ENCODE results near the gene LIG1.

The LIG1 gene

DNA sequence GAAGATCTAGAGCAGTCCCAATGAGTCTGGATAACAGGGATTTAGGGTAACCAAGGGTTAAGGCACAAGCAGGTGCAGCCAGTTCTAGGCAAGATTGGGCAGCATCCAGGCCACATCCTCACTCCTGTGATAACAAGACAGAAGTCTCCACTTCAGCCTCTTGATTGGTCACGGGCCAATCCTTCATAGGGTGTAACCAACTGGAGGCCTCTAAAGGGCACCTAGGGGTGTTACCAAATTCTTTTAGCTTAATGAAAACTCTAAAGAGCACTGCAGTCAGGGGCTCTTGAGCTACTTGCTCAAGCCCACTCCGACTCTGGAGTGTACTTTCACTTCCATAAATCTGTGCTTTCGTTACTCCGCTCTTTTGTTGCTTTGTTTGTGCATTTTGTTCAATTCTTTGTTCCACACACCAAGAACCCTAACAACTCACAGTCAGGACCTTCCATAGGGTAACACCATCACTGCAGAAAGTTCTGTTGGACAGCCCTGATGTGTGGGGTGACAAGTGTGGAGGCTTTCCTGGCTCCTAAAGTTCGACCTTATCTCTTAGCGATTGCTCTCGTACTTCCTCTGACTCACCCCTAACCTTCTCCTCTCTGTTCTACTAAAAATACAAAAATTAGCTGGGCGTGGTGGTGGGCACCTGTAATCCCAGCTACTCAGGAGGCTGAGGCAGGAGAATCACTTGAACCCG is 36.4 kb upstream of the LIG1 start:
- TF ChIP-seq, protein P1, sequence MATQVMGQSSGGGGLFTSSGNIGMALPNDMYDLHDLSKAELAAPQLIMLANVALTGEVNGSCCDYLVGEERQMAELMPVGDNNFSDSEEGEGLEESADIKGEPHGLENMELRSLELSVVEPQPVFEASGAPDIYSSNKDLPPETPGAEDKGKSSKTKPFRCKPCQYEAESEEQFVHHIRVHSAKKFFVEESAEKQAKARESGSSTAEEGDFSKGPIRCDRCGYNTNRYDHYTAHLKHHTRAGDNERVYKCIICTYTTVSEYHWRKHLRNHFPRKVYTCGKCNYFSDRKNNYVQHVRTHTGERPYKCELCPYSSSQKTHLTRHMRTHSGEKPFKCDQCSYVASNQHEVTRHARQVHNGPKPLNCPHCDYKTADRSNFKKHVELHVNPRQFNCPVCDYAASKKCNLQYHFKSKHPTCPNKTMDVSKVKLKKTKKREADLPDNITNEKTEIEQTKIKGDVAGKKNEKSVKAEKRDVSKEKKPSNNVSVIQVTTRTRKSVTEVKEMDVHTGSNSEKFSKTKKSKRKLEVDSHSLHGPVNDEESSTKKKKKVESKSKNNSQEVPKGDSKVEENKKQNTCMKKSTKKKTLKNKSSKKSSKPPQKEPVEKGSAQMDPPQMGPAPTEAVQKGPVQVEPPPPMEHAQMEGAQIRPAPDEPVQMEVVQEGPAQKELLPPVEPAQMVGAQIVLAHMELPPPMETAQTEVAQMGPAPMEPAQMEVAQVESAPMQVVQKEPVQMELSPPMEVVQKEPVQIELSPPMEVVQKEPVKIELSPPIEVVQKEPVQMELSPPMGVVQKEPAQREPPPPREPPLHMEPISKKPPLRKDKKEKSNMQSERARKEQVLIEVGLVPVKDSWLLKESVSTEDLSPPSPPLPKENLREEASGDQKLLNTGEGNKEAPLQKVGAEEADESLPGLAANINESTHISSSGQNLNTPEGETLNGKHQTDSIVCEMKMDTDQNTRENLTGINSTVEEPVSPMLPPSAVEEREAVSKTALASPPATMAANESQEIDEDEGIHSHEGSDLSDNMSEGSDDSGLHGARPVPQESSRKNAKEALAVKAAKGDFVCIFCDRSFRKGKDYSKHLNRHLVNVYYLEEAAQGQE (IDR thresholded peaks at IDR 0.05; ENCODE audit: insufficient read depth in 1 of 2, low read depth in 2 of 2, low read length in 2 of 2), result no peak
- no peak for TF ChIP-seq POLR2AphosphoS5 (IDR thresholded peaks at IDR 0.05; ENCODE audit: low read depth, low read length)
- no peak for TF ChIP-seq TAF1 (IDR thresholded peaks at IDR 0.05; ENCODE audit: borderline replicate concordance, insufficient read depth, low read length)

DNA sequence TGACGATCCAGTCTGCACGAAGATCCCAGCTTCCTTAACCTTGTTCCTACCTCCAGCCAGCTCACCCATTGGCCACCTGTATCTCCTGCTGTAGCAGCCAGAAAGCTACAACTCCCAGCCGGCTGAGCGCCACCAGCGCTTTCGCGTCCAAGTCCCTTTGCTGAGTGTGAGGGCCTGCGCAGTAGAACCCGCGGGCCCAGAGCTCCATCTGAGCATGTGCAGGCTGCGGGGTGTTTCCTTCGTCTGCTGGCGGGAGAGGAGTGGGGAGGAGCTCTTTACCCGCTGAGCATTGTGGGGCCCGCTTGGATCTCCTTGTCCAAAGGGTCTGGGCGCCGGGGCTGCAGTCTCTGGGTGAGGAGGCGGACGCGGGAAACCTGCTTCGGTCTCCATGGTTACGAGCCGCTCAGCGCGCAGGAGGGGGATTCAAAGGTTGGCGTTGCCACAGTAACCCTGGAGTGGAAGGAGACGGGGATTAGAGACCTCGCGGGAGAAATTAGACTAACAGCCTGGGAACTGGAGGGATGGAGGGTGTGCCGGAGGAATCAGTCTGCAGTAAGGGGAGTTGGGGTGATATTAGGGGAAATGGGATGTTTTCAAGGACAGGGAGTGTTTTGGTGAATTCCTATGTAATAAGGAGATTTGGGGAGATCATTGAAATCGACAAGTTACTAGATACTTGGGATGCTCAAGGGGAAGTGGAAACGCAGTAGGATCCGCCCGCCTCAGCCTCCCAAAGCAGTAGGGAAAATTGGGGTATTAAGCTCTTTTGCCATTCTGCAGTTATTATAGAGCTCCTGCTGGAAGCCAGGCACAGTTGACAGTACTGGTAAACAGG is 33.9 kb upstream of the LIG1 start:
- TF ChIP-seq, protein P1 (IDR thresholded peaks at IDR 0.05; ENCODE audit: insufficient read depth in 1 of 2, low read depth in 2 of 2, low read length in 2 of 2), result 0 out of 4 replicates have a peak, but pooled peaks have one; percentile 3 to 23
- TF ChIP-seq SIN3A (IDR thresholded peaks at IDR 0.05; ENCODE audit: borderline replicate concordance, insufficient read depth, low read length), result peak; percentile 40; the same call in 1 of the 2 replicates
- peak; percentile 43 for TF ChIP-seq FOXP2 (optimal IDR thresholded peaks at IDR 0.05; ENCODE audit: borderline replicate concordance, extremely low read depth, extremely low read length, insufficient read depth)
- TF ChIP-seq POLR2AphosphoS5 (IDR thresholded peaks at IDR 0.05; ENCODE audit: low read depth, low read length), result peak; percentile 82
- peak; percentile 74; the same call in 1 of the 2 replicates for TF ChIP-seq TAF1 (IDR thresholded peaks at IDR 0.05; ENCODE audit: borderline replicate concordance, insufficient read depth, low read length)

GRCh38 chr19:48203222-48203793 is 33.2 kb upstream of the LIG1 start:
- TF ChIP-seq, protein P1 (IDR thresholded peaks at IDR 0.05; ENCODE audit: insufficient read depth in 1 of 2, low read depth in 2 of 2, low read length in 2 of 2), result no peak
- TF ChIP-seq TAF1 (IDR thresholded peaks at IDR 0.05; ENCODE audit: borderline replicate concordance, insufficient read depth, low read length), result no peak
- TF ChIP-seq POLR2AphosphoS5 (IDR thresholded peaks at IDR 0.05; ENCODE audit: low read depth, low read length), result no peak
- no peak for TF ChIP-seq FOXP2 (optimal IDR thresholded peaks at IDR 0.05; ENCODE audit: borderline replicate concordance, extremely low read depth, extremely low read length, insufficient read depth)
- TF ChIP-seq SIN3A (IDR thresholded peaks at IDR 0.05; ENCODE audit: borderline replicate concordance, insufficient read depth, low read length), result no peak

DNA sequence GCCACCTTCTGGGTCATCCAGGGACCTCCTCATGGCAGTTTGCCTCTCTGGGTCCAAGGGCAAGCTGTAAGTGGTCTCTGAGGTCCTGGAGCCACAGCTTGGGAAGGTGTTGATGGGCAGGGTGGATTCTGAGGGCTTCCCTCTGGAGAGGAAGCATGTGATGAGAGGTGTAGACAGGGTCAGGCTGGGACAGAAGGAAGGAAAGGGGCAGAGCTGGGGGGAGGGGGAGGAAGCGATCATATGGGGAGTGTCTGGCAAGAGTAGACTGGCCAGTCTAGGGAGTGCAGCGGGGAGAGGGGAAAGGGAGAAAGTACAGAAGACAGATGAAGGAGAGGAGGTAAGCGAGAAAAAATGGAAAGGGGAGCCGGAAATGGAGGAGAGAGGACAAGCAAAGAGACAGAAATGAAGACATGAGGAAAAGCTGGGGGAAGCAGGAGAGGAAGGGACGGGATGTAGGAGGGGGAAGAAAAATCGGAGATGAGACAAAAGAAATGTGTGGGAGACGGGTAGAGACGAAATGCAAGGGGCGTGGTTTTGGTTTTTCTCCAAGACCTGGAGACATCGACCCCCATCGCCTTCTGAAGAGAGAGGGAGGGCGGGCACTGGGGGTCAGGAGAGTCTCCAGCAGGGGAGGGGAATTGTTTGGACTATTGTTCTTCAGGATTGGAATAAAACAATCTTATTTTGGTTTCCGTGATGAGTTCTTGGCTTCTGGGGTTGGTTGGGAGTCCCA is 27.0 kb upstream of the LIG1 start:
- TF ChIP-seq TAF1 (IDR thresholded peaks at IDR 0.05; ENCODE audit: borderline replicate concordance, insufficient read depth, low read length), result peak; percentile 37; the same call in 1 of the 2 replicates
- TF ChIP-seq POLR2AphosphoS5 (IDR thresholded peaks at IDR 0.05; ENCODE audit: low read depth, low read length), result no peak
- no peak for TF ChIP-seq SIN3A (IDR thresholded peaks at IDR 0.05; ENCODE audit: borderline replicate concordance, insufficient read depth, low read length)
- TF ChIP-seq FOXP2 (optimal IDR thresholded peaks at IDR 0.05; ENCODE audit: borderline replicate concordance, extremely low read depth, extremely low read length, insufficient read depth), result no peak
- TF ChIP-seq, protein P1 (IDR thresholded peaks at IDR 0.05; ENCODE audit: insufficient read depth in 1 of 2, low read depth in 2 of 2, low read length in 2 of 2), result no peak

All from PFSK-1 (cell line).